SK-N-SH (cell line): ENCODE data around the gene ADORA2A. TPM values are rescaled to one million over a fixed set of nuclear protein-coding genes. Genes with fewer than 3 reads are reported as not detected.
A peak's percentile ranks its signal among the peaks of the same experiment; 100 is the strongest.

Source experiments
- CTCF ChIA-PET: fragments of 300-600, 350-600 bp; formaldehyde crosslinking; extraction: SDS; loops from one replicate; lab custom pipeline; 2021; lab: Yijun Ruan, JAX
- POLR2A ChIA-PET: fragments of 350-600 bp; sonication (Branson Sonifier 250); formaldehyde crosslinking; extraction: SDS; loops from one replicate; lab custom pipeline; 2020; ENCODE audit warnings: antibody characterized with exemption, inconsistent platforms; lab: Yijun Ruan, JAX
- DNase-seq: peaks from one replicate; pipeline ENCODE4 v3.0.0; 2012
- H2AFZ ChIP-seq: fragments of 200-600 bp; sonication (generic); 2 replicates; pipeline ENCODE4 v1.8.1; 2016; ENCODE audit warnings: antibody characterized with exemption, mild to moderate bottlenecking, low read depth
- H3F3A ChIP-seq: fragments of 200-600 bp; sonication (generic); replicated peaks from 2 replicates; pipeline ENCODE3; 2016; ENCODE audit warnings: antibody characterized with exemption, mild to moderate bottlenecking; ENCODE audit not compliant: insufficient read depth
- H3K27ac ChIP-seq, 2 experiments: fragments of 200-500 bp in 1 of 2; fragments of 200-600 bp in 1 of 2; sonication (Bioruptor generic) in 1 of 2; sonication (generic), shearing (Covaris generic) in 1 of 2; 2 replicates each; pipeline versions ENCODE4 v1.5.1 to v1.6.1; 2014 to 2016; ENCODE audit warnings: low read depth in 2 of 2, inconsistent platforms in 1 of 2, low read length in 1 of 2, mild to moderate bottlenecking in 1 of 2, mixed read lengths in 1 of 2
- H3K27me3 ChIP-seq: fragments of 200-600 bp; sonication (generic), shearing (Covaris generic); 2 replicates; pipeline ENCODE4 v1.6.1; 2016; ENCODE audit warnings: mixed run types; ENCODE audit not compliant: insufficient read depth
- H3K36me3 ChIP-seq, 2 experiments: fragments of 200-500 bp in 1 of 2; fragments of 200-600 bp in 1 of 2; sonication (Bioruptor generic) in 1 of 2; sonication (generic) in 1 of 2; replicated peaks in 1 of 2; 2 replicates each; pipeline versions ENCODE3 to v1.5.1; 2014 to 2016; ENCODE audit warnings: low read length in 1 of 2, mild to moderate bottlenecking in 1 of 2; ENCODE audit not compliant: insufficient read depth in 2 of 2, control insufficient read depth in 1 of 2
- H3K4me1 ChIP-seq, 2 experiments: fragments of 200-500 bp in 1 of 2; fragments of 200-600 bp in 1 of 2; sonication (Bioruptor generic) in 1 of 2; sonication (generic), shearing (Covaris generic) in 1 of 2; 2 replicates each; pipeline versions ENCODE4 v1.5.1 to v1.6.1; 2014 to 2016; ENCODE audit warnings: low read depth in 1 of 2, low read length in 1 of 2, mixed run types in 1 of 2; ENCODE audit not compliant: insufficient read depth in 2 of 2, control insufficient read depth in 1 of 2
- H3K4me2 ChIP-seq: fragments of 200-600 bp; sonication (generic), shearing (Covaris generic); 2 replicates; pipeline ENCODE4 v1.6.1; 2017; ENCODE audit warnings: mixed run types
- H3K4me3 ChIP-seq, 2 experiments: fragments of 200-500 bp in 1 of 2; fragments of 200-600 bp in 1 of 2; sonication (Bioruptor generic) in 1 of 2; sonication (generic), shearing (Covaris generic) in 1 of 2; 2 replicates each; pipeline versions ENCODE4 v1.5.1 to v1.8.1; 2014 to 2016; ENCODE audit warnings: low read depth in 2 of 2, inconsistent platforms in 1 of 2, low read length in 1 of 2, mild to moderate bottlenecking in 1 of 2, mixed read lengths in 1 of 2, moderate library complexity in 1 of 2
- H3K79me2 ChIP-seq: fragments of 200-600 bp; sonication (generic); 2 replicates; pipeline ENCODE4 v1.8.1; 2017; ENCODE audit warnings: mild to moderate bottlenecking; ENCODE audit not compliant: insufficient read depth
- H3K9ac ChIP-seq: fragments of 200-600 bp; sonication (generic); 2 replicates; pipeline ENCODE4 v1.6.1; 2017; ENCODE audit warnings: mixed run types
- H3K9me2 ChIP-seq: fragments of 200-600 bp; sonication (generic); 2 replicates; pipeline ENCODE4 v1.6.1; 2017; ENCODE audit warnings: mixed run types
- H3K9me3 ChIP-seq: fragments of 200-600 bp; sonication (generic); 2 replicates; pipeline ENCODE4 v1.6.1; 2017; ENCODE audit warnings: mixed run types, mild to moderate bottlenecking, moderate library complexity
- H4K20me1 ChIP-seq: fragments of 200-600 bp; sonication (generic); 2 replicates; pipeline ENCODE4 v1.6.1; 2017; ENCODE audit warnings: mild to moderate bottlenecking, mixed run types; ENCODE audit not compliant: insufficient read depth
- CHD2 ChIP-seq: fragments of 150-350 bp; IDR thresholded peaks from 2 replicates; pipeline ENCODE4 v1.6.1; 2018; ENCODE audit warnings: low read length; ENCODE audit not compliant: partially characterized antibody
- EP300 ChIP-seq, 2 experiments: IDR thresholded peaks; 2 replicates each; pipeline versions ENCODE4 v1.4.0 to v1.6.1; 2012; ENCODE audit warnings: borderline replicate concordance in 1 of 2, low read depth in 1 of 2, low read length in 1 of 2
- EZH2phosphoT487 ChIP-seq: fragments of 200-600 bp; sonication (generic); IDR thresholded peaks from 2 replicates; pipeline ENCODE4 v1.6.1; 2017; ENCODE audit warnings: low read depth, mixed run types, mild to moderate bottlenecking, antibody characterized with exemption, moderate library complexity, borderline replicate concordance
- FOSL2 ChIP-seq: IDR thresholded peaks from 2 replicates; pipeline ENCODE4 v1.4.0; 2012; ENCODE audit warnings: low read depth, mild to moderate bottlenecking, moderate library complexity, borderline replicate concordance
- FOXJ3 ChIP-seq: sonication (generic); formaldehyde crosslinking; IDR thresholded peaks from 2 replicates; pipeline ENCODE4 v1.5.1; 2020; ENCODE audit warnings: mild to moderate bottlenecking, missing genetic modification reagents
- GATA2 ChIP-seq: sonication (generic); formaldehyde crosslinking; IDR thresholded peaks from 2 replicates; pipeline ENCODE4 v1.5.0; 2020; ENCODE audit warnings: mild to moderate bottlenecking, missing genetic modification reagents
- MXI1 ChIP-seq: IDR thresholded peaks from 2 replicates; pipeline ENCODE4 v1.6.1; 2012; ENCODE audit warnings: mild to moderate bottlenecking, low read depth, low read length, improper control_type of control experiment
- NFIC ChIP-seq: IDR thresholded peaks from 2 replicates; pipeline ENCODE4 v1.4.0; 2012; ENCODE audit warnings: borderline replicate concordance
- RXRA ChIP-seq: IDR thresholded peaks from 2 replicates; pipeline ENCODE4 v1.4.0; 2012; ENCODE audit warnings: low read depth, mild to moderate bottlenecking, borderline replicate concordance
- TAF1 ChIP-seq: IDR thresholded peaks from 2 replicates; pipeline ENCODE4 v1.6.1; 2012; ENCODE audit warnings: low read depth, mild to moderate bottlenecking, low read length, moderate library complexity, borderline replicate concordance
- TEAD4 ChIP-seq: IDR thresholded peaks from 2 replicates; pipeline ENCODE4 v1.4.0; 2012; ENCODE audit warnings: mild to moderate bottlenecking, borderline replicate concordance; ENCODE audit not compliant: insufficient read depth
- YY1 ChIP-seq: IDR thresholded peaks from 2 replicates; pipeline ENCODE4 v1.4.0; 2012; ENCODE audit warnings: low read depth, mild to moderate bottlenecking
- WGBS: methylation state at CpG from one replicate; pipeline ENCODE4 v1.1.6; 2017; ENCODE audit warnings: low lambda C conversion rate; 5-methylcytosine and 5-hydroxymethylcytosine counted together
- polyA plus RNA-seq, 3 experiments: library from polyadenylated mRNA; depleted of rRNA; stranded (reverse); fragments of >200 nt; gene quantifications; 2 replicates each; pipeline ENCODE4 v1.2.3, GENCODE V29; 2012
- TF ChIP-seq, protein P1 (sequence below): IDR thresholded peaks from 2 replicates; pipeline ENCODE4 v1.4.0; 2012; ENCODE audit warnings: low read depth, borderline replicate concordance
- TF ChIP-seq, protein P2 (sequence below): fragments of 200-600 bp; sonication (generic); IDR thresholded peaks from 2 replicates; pipeline ENCODE4 v1.6.1; 2017; ENCODE audit warnings: antibody characterized with exemption, mild to moderate bottlenecking, moderate library complexity
- TF ChIP-seq, protein P3 (sequence below): IDR thresholded peaks from 2 replicates; pipeline ENCODE4 v1.4.0; 2012; ENCODE audit warnings: low read depth, borderline replicate concordance

The ADORA2A gene
- polyA plus RNA-seq, 1 of the 3 experiments (the other 2 are of a cell fraction): 9.3 TPM

DNA sequence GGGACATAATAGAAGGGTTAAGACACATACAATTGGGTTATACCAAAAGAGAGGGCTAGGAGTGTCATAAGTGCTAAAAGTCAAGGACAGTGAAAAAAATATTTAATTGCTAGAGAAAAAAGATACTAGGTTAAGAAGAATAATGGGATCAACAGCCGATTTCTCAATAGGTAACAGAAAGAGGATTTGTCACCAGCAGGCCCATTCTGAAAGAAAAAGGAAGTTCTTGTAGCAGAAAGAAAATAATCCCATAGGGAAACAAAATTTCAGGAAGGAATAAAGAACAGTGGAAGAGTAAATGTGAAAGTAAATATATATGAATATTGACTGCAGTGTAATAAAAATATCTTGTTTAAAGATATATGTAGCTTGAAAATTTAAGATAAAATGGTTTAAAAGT lies 43.3 kb upstream of the ADORA2A start:
- CTCF ChIA-PET: no interaction called here
- Histone ChIP-seq H3K27me3 (no peaks in the 10 kb centered on the region), H3K9me3 (no peaks in the 10 kb centered on the region), H4K20me1 (no peaks in the 10 kb centered on the region), H3K79me2 (peaks cover 25% of the 10 kb centered on the region; the same call in 1 of the 2 replicates)
- TF ChIP-seq CHD2 (no peak), YY1 (no peak), EP300 (IDR thresholded peaks at IDR 0.05; ENCODE audit: borderline replicate concordance in 1 of 2, low read depth in 1 of 2, low read length in 1 of 2) (no peak), TAF1 (no peak), NFIC (no peak), RXRA (no peak), EZH2phosphoT487 (no peak), TEAD4 (no peak), MXI1 (no peak), FOXJ3 (CRISPR knock-in tag) (no peak), GATA2 (no peak), FOSL2 (no peak)
- TF ChIP-seq, protein P1, sequence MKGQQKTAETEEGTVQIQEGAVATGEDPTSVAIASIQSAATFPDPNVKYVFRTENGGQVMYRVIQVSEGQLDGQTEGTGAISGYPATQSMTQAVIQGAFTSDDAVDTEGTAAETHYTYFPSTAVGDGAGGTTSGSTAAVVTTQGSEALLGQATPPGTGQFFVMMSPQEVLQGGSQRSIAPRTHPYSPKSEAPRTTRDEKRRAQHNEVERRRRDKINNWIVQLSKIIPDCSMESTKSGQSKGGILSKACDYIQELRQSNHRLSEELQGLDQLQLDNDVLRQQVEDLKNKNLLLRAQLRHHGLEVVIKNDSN: no peak
- TF ChIP-seq, protein P2, sequence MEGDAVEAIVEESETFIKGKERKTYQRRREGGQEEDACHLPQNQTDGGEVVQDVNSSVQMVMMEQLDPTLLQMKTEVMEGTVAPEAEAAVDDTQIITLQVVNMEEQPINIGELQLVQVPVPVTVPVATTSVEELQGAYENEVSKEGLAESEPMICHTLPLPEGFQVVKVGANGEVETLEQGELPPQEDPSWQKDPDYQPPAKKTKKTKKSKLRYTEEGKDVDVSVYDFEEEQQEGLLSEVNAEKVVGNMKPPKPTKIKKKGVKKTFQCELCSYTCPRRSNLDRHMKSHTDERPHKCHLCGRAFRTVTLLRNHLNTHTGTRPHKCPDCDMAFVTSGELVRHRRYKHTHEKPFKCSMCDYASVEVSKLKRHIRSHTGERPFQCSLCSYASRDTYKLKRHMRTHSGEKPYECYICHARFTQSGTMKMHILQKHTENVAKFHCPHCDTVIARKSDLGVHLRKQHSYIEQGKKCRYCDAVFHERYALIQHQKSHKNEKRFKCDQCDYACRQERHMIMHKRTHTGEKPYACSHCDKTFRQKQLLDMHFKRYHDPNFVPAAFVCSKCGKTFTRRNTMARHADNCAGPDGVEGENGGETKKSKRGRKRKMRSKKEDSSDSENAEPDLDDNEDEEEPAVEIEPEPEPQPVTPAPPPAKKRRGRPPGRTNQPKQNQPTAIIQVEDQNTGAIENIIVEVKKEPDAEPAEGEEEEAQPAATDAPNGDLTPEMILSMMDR: no peak
- TF ChIP-seq, protein P3, sequence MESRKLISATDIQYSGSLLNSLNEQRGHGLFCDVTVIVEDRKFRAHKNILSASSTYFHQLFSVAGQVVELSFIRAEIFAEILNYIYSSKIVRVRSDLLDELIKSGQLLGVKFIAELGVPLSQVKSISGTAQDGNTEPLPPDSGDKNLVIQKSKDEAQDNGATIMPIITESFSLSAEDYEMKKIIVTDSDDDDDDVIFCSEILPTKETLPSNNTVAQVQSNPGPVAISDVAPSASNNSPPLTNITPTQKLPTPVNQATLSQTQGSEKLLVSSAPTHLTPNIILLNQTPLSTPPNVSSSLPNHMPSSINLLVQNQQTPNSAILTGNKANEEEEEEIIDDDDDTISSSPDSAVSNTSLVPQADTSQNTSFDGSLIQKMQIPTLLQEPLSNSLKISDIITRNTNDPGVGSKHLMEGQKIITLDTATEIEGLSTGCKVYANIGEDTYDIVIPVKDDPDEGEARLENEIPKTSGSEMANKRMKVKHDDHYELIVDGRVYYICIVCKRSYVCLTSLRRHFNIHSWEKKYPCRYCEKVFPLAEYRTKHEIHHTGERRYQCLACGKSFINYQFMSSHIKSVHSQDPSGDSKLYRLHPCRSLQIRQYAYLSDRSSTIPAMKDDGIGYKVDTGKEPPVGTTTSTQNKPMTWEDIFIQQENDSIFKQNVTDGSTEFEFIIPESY: no peak
- TF ChIP-seq, all 33 proteins: peak for 0
- no peak overlapping the region for H3K4me2 ChIP-seq
- no peaks in the 10 kb centered on the region for H3K9me2 ChIP-seq
- POLR2A ChIA-PET: no interaction called here
- H3K36me3 ChIP-seq: peaks cover 2 to 40% of the 10 kb centered on the region in 2 experiments
- H3K4me1 ChIP-seq: peaks cover 10 to 22% of the 10 kb centered on the region in 2 experiments
- peaks cover 22% of the 10 kb centered on the region for H3F3A ChIP-seq
- H3K9ac ChIP-seq: no peak overlapping the region
- WGBS: 97% methylated on average over 1 of the region's 1 CpG
- peak overlapping the region in 1 of 2 experiments; percentile 3; a peak in 2 of 4 replicates for H3K27ac ChIP-seq
- H3K4me3 ChIP-seq: no peak overlapping the region
- no peak overlapping the region for H2AFZ ChIP-seq
- no peak for DNase-seq
